ENCODE measurements around the gene GPR31.

Gene GPR31

GRCh38 chr6:167139761-167140160 lies 18.0 kb downstream of the GPR31 start:
- DNase-seq (ENCODE audit: low spot score), result no peak

GRCh38 chr6:167137881-167138280 lies 19.9 kb downstream of the GPR31 start:
- DNase-seq (ENCODE audit: low spot score), result no peak

GRCh38 chr6:167137081-167137480 lies 20.7 kb downstream of the GPR31 start:
- DNase-seq (ENCODE audit: low spot score), result no peak

- no peak for DNase-seq (ENCODE audit: low spot score)
Observed at GRCh38 chr6:167136376-167136775, 21.4 kb downstream of the GPR31 start.

GRCh38 chr6:167134448-167135328 lies 23.1 kb downstream of the GPR31 start:
- DNase-seq (ENCODE audit: low spot score), result no peak

GRCh38 chr6:167130712-167131684 lies 26.8 kb downstream of the GPR31 start:
- DNase-seq (ENCODE audit: low spot score), result no peak

GRCh38 chr6:167130008-167130677 lies 27.6 kb downstream of the GPR31 start:
- DNase-seq (ENCODE audit: low spot score), result no peak

- no peak for DNase-seq (ENCODE audit: low spot score)
Observed at GRCh38 chr6:167129562-167129961, 28.2 kb downstream of the GPR31 start.

- no peak for DNase-seq (ENCODE audit: low spot score)
Observed at GRCh38 chr6:167129159-167129558, 28.6 kb downstream of the GPR31 start.

GRCh38 chr6:167127785-167128531 lies 29.8 kb downstream of the GPR31 start:
- no peak for DNase-seq (ENCODE audit: low spot score)

GRCh38 chr6:167125855-167126349 lies 31.9 kb downstream of the GPR31 start:
- no peak for DNase-seq (ENCODE audit: low spot score)

- no peak for DNase-seq (ENCODE audit: low spot score)
Observed at GRCh38 chr6:167125410-167125809, 32.4 kb downstream of the GPR31 start.

GRCh38 chr6:167124753-167125152 lies 33.0 kb downstream of the GPR31 start:
- DNase-seq (ENCODE audit: low spot score), result no peak

GRCh38 chr6:167122827-167123657 lies 34.7 kb downstream of the GPR31 start, which contains the start of gene CCR6:
Gene CCR6, plus strand, starts transcription at chr6:167123096. Its CDS starts 13,039 bp downstream, at chr6:167136135.
- DNase-seq (ENCODE audit: low spot score), result no peak

GRCh38 chr6:167122041-167122826 lies 35.5 kb downstream of the GPR31 start:
- DNase-seq (ENCODE audit: low spot score), result no peak

- no peak for DNase-seq (ENCODE audit: low spot score)
Observed at GRCh38 chr6:167121335-167121841, 36.4 kb downstream of the GPR31 start.

- no peak for DNase-seq (ENCODE audit: low spot score)
Observed at GRCh38 chr6:167120583-167120903, 37.2 kb downstream of the GPR31 start.

GRCh38 chr6:167119670-167120582 lies 37.9 kb downstream of the GPR31 start:
- no peak for DNase-seq (ENCODE audit: low spot score)
